Liver (tissue), 9 donors: Measurements from ENCODE around the gene TTC21A. TPM values are rescaled to one million over a fixed set of nuclear protein-coding genes. Genes with fewer than 3 reads are reported as not detected.

ENCODE experiments used
- DNase-seq: peaks from one replicate; pipeline ENCODE4 v3.0.0-alpha.2; 2017; ENCODE audit warnings: low spot score
- H3K27ac ChIP-seq, 2 donors: one replicate each; pipeline ENCODE4 v1.7.0; 2013; ENCODE audit warnings: inconsistent platforms in 2 of 2, low read length in 2 of 2, control low read depth in 1 of 2, low read depth in 1 of 2, mild to moderate bottlenecking in 1 of 2
- H3K27me3 ChIP-seq, 4 donors: one replicate each; pipeline versions ENCODE4 v1.6.1 to v1.7.0; 2013; ENCODE audit warnings: low read length in 3 of 4, inconsistent platforms in 1 of 4, mild to moderate bottlenecking in 1 of 4, moderate library complexity in 1 of 4; ENCODE audit not compliant: control insufficient read depth in 4 of 4, insufficient read depth in 4 of 4
- H3K36me3 ChIP-seq, 4 donors: one replicate each; pipeline versions ENCODE4 v1.6.1 to v1.7.0; 2013; ENCODE audit warnings: low read length in 3 of 4, mild to moderate bottlenecking in 3 of 4, low read depth in 1 of 4, moderate library complexity in 1 of 4; ENCODE audit not compliant: control insufficient read depth in 4 of 4, insufficient read depth in 3 of 4
- H3K4me1 ChIP-seq, 4 donors: one replicate each; pipeline versions ENCODE4 v1.6.1 to v1.7.0; 2013; ENCODE audit warnings: low read length in 3 of 4, mild to moderate bottlenecking in 3 of 4, moderate library complexity in 1 of 4; ENCODE audit not compliant: control insufficient read depth in 4 of 4, insufficient read depth in 4 of 4
- H3K4me3 ChIP-seq, 3 donors: one replicate each; pipeline versions ENCODE4 v1.6.1 to v1.7.0; 2013; ENCODE audit warnings: low read length in 3 of 3, control low read depth in 1 of 3, low read depth in 1 of 3, mild to moderate bottlenecking in 1 of 3
- H3K9ac ChIP-seq, 2 donors: one replicate each; pipeline ENCODE4 v1.7.0; 2013; ENCODE audit warnings: low read length in 2 of 2, mild to moderate bottlenecking in 2 of 2, moderate library complexity in 2 of 2, control low read depth in 1 of 2, low read depth in 1 of 2
- H3K9me3 ChIP-seq, 4 donors: one replicate each; pipeline versions ENCODE4 v1.6.1 to v1.7.0; 2013; ENCODE audit warnings: low read length in 3 of 4; ENCODE audit not compliant: control insufficient read depth in 4 of 4
- CTCF ChIP-seq: fragments of 150-350 bp; IDR thresholded peaks from 2 replicates; pipeline ENCODE4 v1.5.1; 2017; ENCODE audit warnings: improper control_type of control experiment, low read depth, low read length; ENCODE audit not compliant: missing input control
- FOXA2 ChIP-seq: IDR thresholded peaks from 2 replicates; pipeline ENCODE4 v1.6.1; 2016; ENCODE audit warnings: antibody characterized with exemption
- GABPA ChIP-seq, 2 donors: IDR thresholded peaks in 1 of 2; conservative IDR thresholded peaks in 1 of 2; 2 replicates each; pipeline ENCODE4 v1.6.1; 2016; ENCODE audit warnings: antibody characterized with exemption in 2 of 2, mild to moderate bottlenecking in 1 of 2, moderate library complexity in 1 of 2
- HNF4A ChIP-seq, 2 donors: conservative IDR thresholded peaks; 2 replicates each; pipeline ENCODE4 v1.6.1; 2016; ENCODE audit warnings: antibody characterized with exemption in 2 of 2, mild to moderate bottlenecking in 2 of 2
- HNF4G ChIP-seq: IDR thresholded peaks from 2 replicates; pipeline ENCODE4 v1.6.1; 2016; ENCODE audit warnings: antibody characterized with exemption
- JUND ChIP-seq, 2 donors: IDR thresholded peaks; 2 replicates each; pipeline ENCODE4 v1.6.1; 2016; ENCODE audit warnings: antibody characterized with exemption in 2 of 2
- REST ChIP-seq: IDR thresholded peaks from 2 replicates; pipeline ENCODE4 v1.6.1; 2016; ENCODE audit warnings: antibody characterized with exemption, mild to moderate bottlenecking
- RXRA ChIP-seq, 2 donors: IDR thresholded peaks; 2 replicates each; pipeline ENCODE4 v1.6.1; 2017 to 2018; ENCODE audit warnings: antibody characterized with exemption in 2 of 2, mild to moderate bottlenecking in 1 of 2
- SP1 ChIP-seq: IDR thresholded peaks from 2 replicates; pipeline ENCODE4 v1.6.1; 2018; ENCODE audit warnings: antibody characterized with exemption, mild to moderate bottlenecking
- TAF1 ChIP-seq: conservative IDR thresholded peaks from 2 replicates; pipeline ENCODE4 v1.6.1; 2016; ENCODE audit warnings: antibody characterized with exemption, mild to moderate bottlenecking
- WGBS: extraction: QIAGEN DNeasy Blood & Tissue Kit; methylation state at CpG from one replicate; pipeline ENCODE4 v1.1.7; 2013; 5-methylcytosine and 5-hydroxymethylcytosine counted together
- polyA plus RNA-seq, 2 donors: library from polyadenylated mRNA; stranded (reverse) in 1 of 2; unstranded in 1 of 2; fragments of 200-250 nt in 1 of 2; fragments of >200 nt in 1 of 2; fragmentation: Nextera tagmentation in 1 of 2; extraction: Ambion mirVana in 1 of 2; gene quantifications; one replicate each; pipeline versions ENCODE4 v1.2.1 to v1.2.3, GENCODE V29; 2013 to 2015
- total RNA-seq, 2 donors: library from RNA; depleted of rRNA; stranded (reverse); fragments of >200 nt; gene quantifications; one replicate each; pipeline ENCODE4 v1.2.3, GENCODE V29; 2014
- donor health status: healthy.
- donor health status: healthy.
- donor health status: healthy.
- donor health status: healthy.
- donor health status: healthy.

The TTC21A gene
- total and polyA plus RNA-seq, 4 donors: 0.28 to 3.3 (median 1.6) TPM

GRCh38 chr3:39113291-39113690, 5.8 kb downstream of the TTC21A start:
- WGBS: 95% methylated on average over 3 of the region's 3 CpGs
- Histone ChIP-seq H3K27me3 (no peaks in the 10 kb centered on the region), H3K4me1 (peaks cover 0 to under 1% (median under 1%) of the 10 kb centered on the region in 4 donors), H3K9me3 (no peaks in the 10 kb centered on the region), H3K9ac (no peak overlapping the region), H3K4me3 (no peak overlapping the region), H3K27ac (no peak overlapping the region), H3K36me3 (no peaks in the 10 kb centered on the region)
- DNase-seq: no peak
- TF ChIP-seq SP1: no peak
- no peak for TF ChIP-seq JUND (IDR thresholded peaks at IDR 0.05)
- TF ChIP-seq GABPA (IDR thresholded peaks at IDR 0.05 in 1 of 2, conservative IDR thresholded peaks at IDR 0.05 in 1 of 2): no peak
- no peak for TF ChIP-seq HNF4G
- no peak for TF ChIP-seq HNF4A (conservative IDR thresholded peaks at IDR 0.05)

DNA sequence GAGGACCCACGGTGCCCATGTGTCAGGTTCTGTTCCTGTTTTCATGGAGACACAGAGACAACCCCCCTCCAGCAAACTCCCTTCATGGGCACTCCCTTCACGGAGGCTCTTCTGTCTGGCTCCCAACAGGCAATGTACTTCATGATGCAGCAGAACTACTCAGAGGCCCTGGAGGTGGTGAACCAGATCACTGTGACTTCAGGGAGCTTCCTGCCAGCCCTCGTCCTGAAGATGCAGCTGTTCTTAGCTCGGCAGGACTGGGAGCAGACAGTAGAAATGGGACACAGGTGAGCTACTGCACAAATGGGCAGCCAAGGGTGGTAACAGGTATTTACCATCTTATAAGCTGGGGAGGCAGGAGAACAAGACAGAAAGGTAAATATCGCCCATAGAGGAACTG, 7.0 kb downstream of the TTC21A start:
- no peak for DNase-seq
- H3K4me1 ChIP-seq: peaks cover 0 to 3% (median 0%) of the 10 kb centered on the region in 4 donors
- no peaks in the 10 kb centered on the region for H3K9me3 ChIP-seq

DNA sequence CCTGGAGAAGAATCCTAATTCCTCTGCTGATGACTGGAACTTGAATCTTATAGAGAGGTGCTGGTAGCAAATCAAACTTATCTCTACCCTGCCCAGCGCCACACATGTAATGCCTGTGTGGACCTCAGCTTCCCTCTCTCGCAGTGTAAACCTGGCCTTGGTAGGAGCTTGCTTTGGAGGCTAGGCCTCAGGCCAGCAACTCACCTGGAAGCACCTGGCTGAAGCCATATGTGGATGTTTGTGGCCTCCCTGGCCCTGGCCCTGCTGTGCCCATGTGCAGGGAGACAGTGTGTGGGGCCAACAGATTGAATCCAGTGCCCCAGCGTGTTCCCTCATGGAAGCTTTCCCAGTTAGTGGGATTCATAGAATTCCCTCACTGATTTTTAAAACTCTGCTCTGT, 8.4 kb downstream of the TTC21A start:
- no peak for DNase-seq
- Histone ChIP-seq H3K9ac (no peak overlapping the region), H3K27me3 (no peaks in the 10 kb centered on the region), H3K27ac (no peak overlapping the region), H3K9me3 (no peaks in the 10 kb centered on the region), H3K36me3 (no peaks in the 10 kb centered on the region), H3K4me1 (peaks cover 0 to 4% (median 0%) of the 10 kb centered on the region in 4 donors), H3K4me3 (no peak overlapping the region)
- TF ChIP-seq JUND (IDR thresholded peaks at IDR 0.05): no peak
- no peak for TF ChIP-seq REST
- WGBS: 95% methylated on average over 3 of the region's 3 CpGs

More for the DNA sequence above, 7.0 kb downstream of the TTC21A start:
- no peak for TF ChIP-seq TAF1
- TF ChIP-seq CTCF: no peak
- TF ChIP-seq HNF4A (conservative IDR thresholded peaks at IDR 0.05): no peak
- no peak for TF ChIP-seq RXRA (IDR thresholded peaks at IDR 0.05)
- TF ChIP-seq GABPA (IDR thresholded peaks at IDR 0.05 in 1 of 2, conservative IDR thresholded peaks at IDR 0.05 in 1 of 2): no peak
- TF ChIP-seq JUND (IDR thresholded peaks at IDR 0.05): no peak
- TF ChIP-seq FOXA2: no peak
- no peaks in the 10 kb centered on the region for H3K27me3 ChIP-seq
- H3K27ac ChIP-seq: no peak overlapping the region
- no peaks in the 10 kb centered on the region for H3K36me3 ChIP-seq
- no peak overlapping the region for H3K9ac ChIP-seq
- H3K4me3 ChIP-seq: no peak overlapping the region
- 86% methylated on average over 5 of the region's 5 CpGs for WGBS
